Uterus (tissue), 2 donors: ENCODE data around the gene LEFTY1.

Experiments
- CTCF ChIP-seq, 4 experiments: fragments of 200-600 bp in 2 of 4; fragments of 450-650 bp in 2 of 4; sonication (generic) in 2 of 4; IDR thresholded peaks; one replicate each; pipeline ENCODE4 v1.5.1; 2016 to 2019; ENCODE audit warnings: antibody characterized with exemption in 4 of 4, mild to moderate bottlenecking in 2 of 4, moderate library complexity in 1 of 4
- POLR2A ChIP-seq, 2 donors: fragments of 450-650 bp; IDR thresholded peaks; one replicate each; pipeline ENCODE4 v1.6.1; 2016; ENCODE audit warnings: antibody characterized with exemption in 2 of 2, mild to moderate bottlenecking in 1 of 2, moderate library complexity in 1 of 2

- TF ChIP-seq CTCF (IDR thresholded peaks at IDR 0.05), result no peak
- no peak for TF ChIP-seq POLR2A (IDR thresholded peaks at IDR 0.05)
Measured at GRCh38 chr1:225860107-225860506, 28.8 kb downstream of the LEFTY1 start.
